Measurements from ENCODE around the gene ZHX3. TPM values are rescaled to one million over a fixed set of nuclear protein-coding genes. Genes with fewer than 3 reads are reported as not detected.
A peak's percentile ranks its signal among the peaks of the same experiment; 100 is the strongest.

Gene ZHX3
- total RNA-seq, 6 experiments from 2014 or later: 64.1 to 80.1 (median 72.0) TPM

- TF ChIP-seq, protein P1, sequence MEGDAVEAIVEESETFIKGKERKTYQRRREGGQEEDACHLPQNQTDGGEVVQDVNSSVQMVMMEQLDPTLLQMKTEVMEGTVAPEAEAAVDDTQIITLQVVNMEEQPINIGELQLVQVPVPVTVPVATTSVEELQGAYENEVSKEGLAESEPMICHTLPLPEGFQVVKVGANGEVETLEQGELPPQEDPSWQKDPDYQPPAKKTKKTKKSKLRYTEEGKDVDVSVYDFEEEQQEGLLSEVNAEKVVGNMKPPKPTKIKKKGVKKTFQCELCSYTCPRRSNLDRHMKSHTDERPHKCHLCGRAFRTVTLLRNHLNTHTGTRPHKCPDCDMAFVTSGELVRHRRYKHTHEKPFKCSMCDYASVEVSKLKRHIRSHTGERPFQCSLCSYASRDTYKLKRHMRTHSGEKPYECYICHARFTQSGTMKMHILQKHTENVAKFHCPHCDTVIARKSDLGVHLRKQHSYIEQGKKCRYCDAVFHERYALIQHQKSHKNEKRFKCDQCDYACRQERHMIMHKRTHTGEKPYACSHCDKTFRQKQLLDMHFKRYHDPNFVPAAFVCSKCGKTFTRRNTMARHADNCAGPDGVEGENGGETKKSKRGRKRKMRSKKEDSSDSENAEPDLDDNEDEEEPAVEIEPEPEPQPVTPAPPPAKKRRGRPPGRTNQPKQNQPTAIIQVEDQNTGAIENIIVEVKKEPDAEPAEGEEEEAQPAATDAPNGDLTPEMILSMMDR (IDR thresholded peaks at IDR 0.05): no peak
- H3K4me1 Mint-ChIP-seq (ENCODE audit: low read depth): peaks cover 16% of the 10 kb centered on the region
- H3K4me3 Mint-ChIP-seq: no peak overlapping the region
- DNase-seq: no peak
- no peaks in the 10 kb centered on the region for H3K9me3 Mint-ChIP-seq
- H3K36me3 Mint-ChIP-seq (ENCODE audit: low read depth): peaks cover 18% of the 10 kb centered on the region
- no peaks in the 10 kb centered on the region for H3K27me3 Mint-ChIP-seq (ENCODE audit: insufficient read depth)
- H3K27ac Mint-ChIP-seq: no peak overlapping the region; the same call in 1 of the 2 replicates
Observed at GRCh38 chr20:41261260-41261659, 56.3 kb downstream of the ZHX3 start.

DNA sequence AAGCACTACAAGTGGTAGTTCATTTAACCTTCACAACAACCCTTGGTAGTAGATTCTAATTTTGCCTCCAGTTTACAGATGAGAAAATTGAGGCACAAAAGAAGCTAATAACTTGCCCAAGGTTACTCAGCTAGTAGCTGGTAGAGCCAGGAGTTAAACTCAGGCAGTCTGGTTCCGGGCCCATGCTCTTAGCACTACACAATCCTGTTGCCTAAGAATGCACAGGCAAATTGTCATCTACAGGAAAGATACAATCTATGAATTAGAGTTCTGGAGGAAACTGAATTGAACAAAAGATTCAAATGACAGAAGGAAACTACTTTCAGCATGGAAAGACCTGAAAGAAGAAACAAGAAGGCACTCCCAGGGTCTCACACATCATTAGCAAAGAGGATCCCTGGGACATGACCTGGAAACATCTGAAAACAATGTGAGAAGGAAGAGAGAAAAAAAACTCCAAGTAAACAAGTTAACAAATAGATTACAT, 56.8 kb downstream of the ZHX3 start:
- H3K36me3 Mint-ChIP-seq (ENCODE audit: low read depth): peaks cover 14% of the 10 kb centered on the region
- peak overlapping the region; percentile 14; the same call in 1 of the 2 replicates for H3K27ac Mint-ChIP-seq
- no peaks in the 10 kb centered on the region for H3K9me3 Mint-ChIP-seq
- H3K27me3 Mint-ChIP-seq (ENCODE audit: insufficient read depth): no peaks in the 10 kb centered on the region
- no peak overlapping the region for H3K4me3 Mint-ChIP-seq
- DNase-seq: no peak
- H3K4me1 Mint-ChIP-seq (ENCODE audit: low read depth): peaks cover 16% of the 10 kb centered on the region
- TF ChIP-seq, protein P1 (IDR thresholded peaks at IDR 0.05): no peak

- H3K4me1 Mint-ChIP-seq (ENCODE audit: low read depth): peaks cover 16% of the 10 kb centered on the region
- TF ChIP-seq, protein P1 (IDR thresholded peaks at IDR 0.05): no peak
- DNase-seq: no peak
- H3K36me3 Mint-ChIP-seq (ENCODE audit: low read depth): peaks cover 19% of the 10 kb centered on the region
- H3K27ac Mint-ChIP-seq: no peak overlapping the region
- no peaks in the 10 kb centered on the region for H3K9me3 Mint-ChIP-seq
- no peaks in the 10 kb centered on the region for H3K27me3 Mint-ChIP-seq (ENCODE audit: insufficient read depth)
- H3K4me3 Mint-ChIP-seq: no peak overlapping the region
Observed at GRCh38 chr20:41259309-41259708, 58.2 kb downstream of the ZHX3 start.

DNA sequence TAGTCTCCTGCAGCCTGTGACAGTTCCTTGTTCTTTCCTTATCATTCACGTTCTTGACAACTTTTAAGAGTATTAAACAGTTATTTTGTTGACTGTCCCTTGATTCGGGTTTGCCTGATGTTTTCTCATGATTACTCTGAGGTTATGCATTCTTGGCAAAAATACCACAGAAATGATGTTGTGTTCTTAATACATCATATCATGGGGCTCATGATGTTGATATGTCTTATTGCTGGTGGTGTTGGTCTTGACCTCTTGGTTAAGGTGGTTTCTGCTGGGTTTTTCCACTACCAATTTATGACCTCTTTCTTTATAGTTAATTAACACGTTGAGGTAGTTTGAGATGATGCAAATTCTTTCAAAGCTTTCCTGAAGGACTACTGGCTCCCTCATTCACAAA, 59.1 kb downstream of the ZHX3 start:
- Mint-ChIP-seq H3K27ac (no peak overlapping the region), H3K36me3 (ENCODE audit: low read depth) (peaks cover 19% of the 10 kb centered on the region), H3K27me3 (ENCODE audit: insufficient read depth) (no peaks in the 10 kb centered on the region), H3K9me3 (no peaks in the 10 kb centered on the region), H3K4me1 (ENCODE audit: low read depth) (peaks cover 16% of the 10 kb centered on the region), H3K4me3 (no peak overlapping the region)
- TF ChIP-seq, protein P1 (IDR thresholded peaks at IDR 0.05): no peak
- no peak for DNase-seq

DNA sequence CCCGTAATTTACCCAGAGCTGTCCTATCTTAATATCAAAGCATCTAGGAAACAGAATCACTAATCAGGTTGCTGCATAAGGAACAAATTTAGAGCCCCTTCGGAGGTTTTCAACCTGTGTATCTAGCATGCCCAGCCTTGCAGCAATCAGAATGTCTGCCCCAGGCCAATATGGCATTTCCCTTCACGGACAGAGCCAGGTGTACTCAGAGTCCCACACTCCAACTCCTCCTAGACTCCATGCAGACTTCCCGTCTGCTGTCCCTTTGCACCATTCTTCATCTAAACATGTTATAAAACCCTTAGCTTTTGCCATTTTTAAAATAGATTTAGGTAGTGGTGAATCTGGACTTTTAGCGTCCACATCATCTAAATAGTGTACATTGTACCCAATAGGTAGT, 61.0 kb downstream of the ZHX3 start:
- TF ChIP-seq, protein P1 (IDR thresholded peaks at IDR 0.05): no peak
- Mint-ChIP-seq H3K36me3 (ENCODE audit: low read depth) (peaks cover 19% of the 10 kb centered on the region), H3K27ac (no peak overlapping the region), H3K4me1 (ENCODE audit: low read depth) (peaks cover 16% of the 10 kb centered on the region), H3K27me3 (ENCODE audit: insufficient read depth) (no peaks in the 10 kb centered on the region), H3K4me3 (no peak overlapping the region), H3K9me3 (no peaks in the 10 kb centered on the region)
- no peak for DNase-seq

DNA sequence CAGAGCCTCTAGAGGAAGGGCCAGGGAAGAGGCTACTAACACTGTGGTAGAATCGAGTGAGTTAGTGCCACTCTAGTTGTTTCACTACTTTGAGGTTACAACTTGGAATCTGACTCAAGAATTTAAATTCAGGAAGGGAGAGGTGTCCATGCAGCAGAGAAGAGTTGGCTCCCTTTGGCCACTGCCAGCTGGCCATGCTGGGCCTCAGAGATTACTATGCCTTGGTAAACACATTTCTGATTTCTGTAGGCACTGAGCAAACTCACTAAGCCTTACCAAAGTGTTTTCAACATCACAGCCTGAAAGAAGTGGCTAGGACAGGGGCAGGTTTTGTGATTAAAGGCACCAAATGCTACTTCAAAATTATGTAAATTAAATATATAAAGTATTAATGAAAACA, 61.9 kb downstream of the ZHX3 start:
- DNase-seq: no peak
- Mint-ChIP-seq H3K4me3 (no peak overlapping the region), H3K27me3 (ENCODE audit: insufficient read depth) (no peaks in the 10 kb centered on the region), H3K9me3 (no peaks in the 10 kb centered on the region), H3K27ac (no peak overlapping the region; the same call in 1 of the 2 replicates), H3K36me3 (ENCODE audit: low read depth) (peaks cover 19% of the 10 kb centered on the region), H3K4me1 (ENCODE audit: low read depth) (peaks cover 12% of the 10 kb centered on the region)
- TF ChIP-seq, protein P1 (IDR thresholded peaks at IDR 0.05): no peak

All from HFFc6 (cell line).